Measurements from ENCODE around the gene EVI2B.
"Not testable (repeated sequence)": the region's sequence is repeated elsewhere in the genome, so short reads cannot be mapped to it uniquely, and the experiment has no call there.

EVI2B gene

GRCh38 chr17:31269578-31269983, 44.3 kb downstream of the EVI2B start:
- DNase-seq (ENCODE audit: low read depth in 2 of 2), result no peak

GRCh38 chr17:31269036-31269577, 44.7 kb downstream of the EVI2B start:
- no peak for DNase-seq (ENCODE audit: low read depth in 2 of 2)

- DNase-seq (ENCODE audit: low read depth in 2 of 2), result no peak
Measured at GRCh38 chr17:31266042-31266441, 47.8 kb downstream of the EVI2B start.

- not testable (repeated sequence) for DNase-seq (ENCODE audit: low read depth in 2 of 2)
Measured at GRCh38 chr17:31262923-31263322, 50.9 kb downstream of the EVI2B start.

- no peak for DNase-seq (ENCODE audit: low read depth in 2 of 2)
Measured at GRCh38 chr17:31261601-31262000, 52.3 kb downstream of the EVI2B start.

GRCh38 chr17:31260151-31260550, 53.7 kb downstream of the EVI2B start:
- DNase-seq (ENCODE audit: low read depth in 2 of 2), result no peak

GRCh38 chr17:31256936-31257335, 56.9 kb downstream of the EVI2B start:
- DNase-seq (ENCODE audit: low read depth in 2 of 2), result no peak

- DNase-seq (ENCODE audit: low read depth in 2 of 2), result no peak
Measured at GRCh38 chr17:31254654-31255053, 59.2 kb downstream of the EVI2B start.
